Panc1 (cell line): ENCODE measurements around the gene SLC16A3. TPM values are rescaled to one million over a fixed set of nuclear protein-coding genes. Genes with fewer than 3 reads are reported as not detected.

Experiments used
- ATAC-seq: fragments of 200-7000 bp; cut with Tn5 transposase; 2 replicates; pipeline ENCODE4 v1.9.1; 2020; ENCODE audit warnings: mild to moderate bottlenecking, moderate library complexity
- BruUV-seq: library from RNA; stranded (reverse); fragments of 400-500 nt; replicated peaks from 2 replicates; lab custom pipeline; 2021; lab: Mats Ljungman, UMichigan
- CTCF ChIA-PET: fragments of 300-600 bp; sonication (Branson Sonifier 250); formaldehyde crosslinking; loops from one replicate; lab custom pipeline; 2022; ENCODE audit warnings: antibody characterized with exemption; lab: Charles Lee
- POLR2A ChIA-PET: fragments of 300-600 bp; sonication (Branson Sonifier 250); formaldehyde crosslinking; loops from one replicate; lab custom pipeline; 2022; ENCODE audit warnings: antibody characterized with exemption; lab: Charles Lee
- DNase-seq: peaks from one replicate; pipeline ENCODE4 v3.0.0-alpha.2; 2010; ENCODE audit warnings: low read depth, low spot score
- H3K27ac ChIP-seq: 2 replicates; pipeline ENCODE4 v1.5.1; 2011; ENCODE audit warnings: mild to moderate bottlenecking, low read length, inconsistent platforms
- H3K27me3 ChIP-seq: fragments of 200-500 bp; sonication (Bioruptor generic); 2 replicates; pipeline ENCODE4 v1.6.0; 2014; ENCODE audit warnings: low read length, inconsistent platforms; ENCODE audit not compliant: control insufficient read depth, insufficient read depth
- H3K36me3 ChIP-seq: fragments of 200-500 bp; sonication (Bioruptor generic); 2 replicates; pipeline ENCODE4 v1.5.1; 2014; ENCODE audit warnings: inconsistent platforms, mild to moderate bottlenecking, low read length, moderate library complexity; ENCODE audit not compliant: control insufficient read depth, insufficient read depth
- H3K4me1 ChIP-seq: 2 replicates; pipeline ENCODE4 v1.5.1; 2011; ENCODE audit warnings: inconsistent platforms, mild to moderate bottlenecking, low read length, moderate library complexity; ENCODE audit not compliant: control insufficient read depth, insufficient read depth
- H3K4me3 ChIP-seq, 2 experiments: 2 replicates each; pipeline ENCODE4 v1.5.1; 2011 to 2012; ENCODE audit warnings: low read depth in 2 of 2, low read length in 2 of 2, mild to moderate bottlenecking in 2 of 2, inconsistent platforms in 1 of 2, moderate library complexity in 1 of 2
- H3K9me3 ChIP-seq: fragments of 200-500 bp; sonication (Bioruptor generic); 2 replicates; pipeline ENCODE4 v1.5.1; 2014; ENCODE audit warnings: low read depth, mild to moderate bottlenecking, inconsistent platforms, low read length, moderate library complexity; ENCODE audit not compliant: control insufficient read depth, insufficient read depth
- CTCF ChIP-seq: fragments of 450-650 bp; IDR thresholded peaks from 2 replicates; pipeline ENCODE4 v1.5.1; 2017; ENCODE audit warnings: mild to moderate bottlenecking
- POLR2AphosphoS5 ChIP-seq: IDR thresholded peaks from 2 replicates; pipeline ENCODE4 v1.6.1; 2012; ENCODE audit warnings: mild to moderate bottlenecking, low read depth, low read length, moderate library complexity
- REST ChIP-seq, 2 experiments: IDR thresholded peaks; 2 replicates each; pipeline ENCODE4 v1.6.1; 2011 to 2012; ENCODE audit warnings: low read depth in 2 of 2, control low read depth in 1 of 2, low read length in 1 of 2, mild to moderate bottlenecking in 1 of 2, moderate library complexity in 1 of 2; ENCODE audit not compliant: insufficient read depth in 1 of 2
- SIN3A ChIP-seq: IDR thresholded peaks from 2 replicates; pipeline ENCODE4 v1.6.1; 2012; ENCODE audit warnings: low read depth, mild to moderate bottlenecking, low read length, moderate library complexity, borderline replicate concordance; ENCODE audit not compliant: insufficient read depth
- TCF7L2 ChIP-seq: IDR thresholded peaks from 2 replicates; pipeline ENCODE4 v1.6.1; 2011; ENCODE audit warnings: mild to moderate bottlenecking, low read depth, low read length, inconsistent platforms
- in situ Hi-C: cut with HindIII; loops from 2 replicates; pipeline ENCODE4 v1.10.0; 2016; ENCODE audit warnings: low sequenced_read_pairs, low pct_unique_long_range_greater_than_20kb
- intact Hi-C: fragments of 100-400 bp; cut with micrococcal nuclease; formaldehyde crosslinking; loops from one replicate; pipeline ENCODE4 v1.10.0; 2022; ENCODE audit not compliant: unreplicated experiment
- total RNA-seq: library from RNA; stranded (reverse); gene quantifications from one replicate; pipeline ENCODE4 v1.2.1, GENCODE V29; 2021; ENCODE audit not compliant: unreplicated experiment

The SLC16A3 gene
- total RNA-seq, 1 experiment from 2014 or later: 581 TPM

GRCh38 chr17:82202981-82203380 is 25.9 kb upstream of the SLC16A3 start:
- H3K9me3 ChIP-seq: no peaks in the 10 kb centered on the region

GRCh38 chr17:82203920-82204319 is 24.9 kb upstream of the SLC16A3 start:
- peak overlapping the region; percentile 95 for H3K27ac ChIP-seq
- no peak for ATAC-seq
- intact Hi-C loops: no loop called here

More at GRCh38 chr17:82202981-82203380, 25.9 kb upstream of the SLC16A3 start:
- no peaks in the 10 kb centered on the region for H3K36me3 ChIP-seq
- in situ Hi-C loops (no loop called here), intact Hi-C loops (no loop called here)
- TF ChIP-seq CTCF (no peak), TCF7L2 (no peak), REST (IDR thresholded peaks at IDR 0.05; ENCODE audit: insufficient read depth in 1 of 2, low read depth in 2 of 2, low read length in 1 of 2) (no peak)
- no peaks in the 10 kb centered on the region for H3K27me3 ChIP-seq
- no peak overlapping the region for H3K4me3 ChIP-seq
- peak overlapping the region; percentile 95; the same call in 1 of the 2 replicates for H3K27ac ChIP-seq
- DNase-seq (no peak), ATAC-seq (no peak)
- POLR2A ChIA-PET: no interaction called here
- CTCF ChIA-PET: no interaction called here
- BruUV-seq: no TSS peak
- peaks cover 41% of the 10 kb centered on the region for H3K4me1 ChIP-seq

More at GRCh38 chr17:82203920-82204319, 24.9 kb upstream of the SLC16A3 start:
- CTCF ChIA-PET: interaction anchor here (0.9 kb wide), 1 partner anchor 22 kb away, joined by 3 read pairs; no protein-coding TSS in a partner anchor
- TF ChIP-seq CTCF: no peak
- TF ChIP-seq POLR2AphosphoS5: no peak
- no peak for TF ChIP-seq SIN3A
- TF ChIP-seq REST (IDR thresholded peaks at IDR 0.05; ENCODE audit: insufficient read depth in 1 of 2, low read depth in 2 of 2, low read length in 1 of 2): no peak
- TF ChIP-seq TCF7L2: no peak
- in situ Hi-C loops: no loop called here
- Histone ChIP-seq H3K27me3 (no peaks in the 10 kb centered on the region), H3K9me3 (no peaks in the 10 kb centered on the region), H3K4me1 (peaks cover 41% of the 10 kb centered on the region), H3K36me3 (no peaks in the 10 kb centered on the region), H3K4me3 (no peak overlapping the region)
- no TSS peak for BruUV-seq
- DNase-seq: no peak
- POLR2A ChIA-PET: interaction anchor here (0.7 kb wide), 1 partner anchor 10 kb away, joined by 5 read pairs; no protein-coding TSS in a partner anchor
